ENCODE data around the gene RPS8. TPM values are rescaled to one million over a fixed set of nuclear protein-coding genes. Genes with fewer than 3 reads are reported as not detected.
"Not testable (repeated sequence)": the region's sequence is repeated elsewhere in the genome, so short reads cannot be mapped to it uniquely, and the experiment has no call there.

Gene RPS8
- total and polyA plus RNA-seq, 8 donors: 843 to 1,938 (median 1,366) TPM

GRCh38 chr1:44820328-44821239 is 45.2 kb downstream of the RPS8 start:
- Histone ChIP-seq H3K27ac (peak overlapping the region; percentile 89 to 99 (median 96)), H3K4me3 (peak overlapping the region; percentile 32 to 62 (median 52)), H3K9me3 (no peaks in the 10 kb centered on the region), H3K27me3 (no peaks in the 10 kb centered on the region), H3K36me3 (no peaks in the 10 kb centered on the region), H3K4me1 (no peaks in the 10 kb centered on the region)
- no peak for FAIRE-seq
- peak; percentile 18 to 33 (median 26) for ATAC-seq
- intact Hi-C loops (cut with DNase I): no loop called here
- peak in 3 of 6 donors; percentile 32 to 35 (median 33) for DNase-seq
- TF ChIP-seq CTCF (IDR thresholded peaks at IDR 0.05): no peak
- 20 to 21% methylated on average over 25 of the region's 25 CpGs for WGBS, 2 donors

- TF ChIP-seq CTCF (IDR thresholded peaks at IDR 0.05): no peak
- FAIRE-seq: no peak
- intact Hi-C loops (cut with DNase I): no loop called here
Observed at GRCh38 chr1:44821240-44821715, 45.9 kb downstream of the RPS8 start.

GRCh38 chr1:44822131-44822701 is 46.9 kb downstream of the RPS8 start:
- ATAC-seq (no peak), DNase-seq (peak in 3 of 6 donors; percentile 13 to 71 (median 41)), FAIRE-seq (no peak)
- no peaks in the 10 kb centered on the region for H3K9me3 ChIP-seq
- H3K36me3 ChIP-seq: no peaks in the 10 kb centered on the region
- WGBS, 2 donors: 83 to 87% methylated on average over 6 of the region's 6 CpGs
- H3K4me3 ChIP-seq: no peak overlapping the region
- no peaks in the 10 kb centered on the region for H3K4me1 ChIP-seq
- no peak for TF ChIP-seq CTCF (IDR thresholded peaks at IDR 0.05)
- H3K27me3 ChIP-seq: no peaks in the 10 kb centered on the region
- H3K27ac ChIP-seq: no peak overlapping the region
- intact Hi-C loops (cut with DNase I): no loop called here

More at GRCh38 chr1:44821240-44821715, 45.9 kb downstream of the RPS8 start:
- Histone ChIP-seq H3K27ac (no peak overlapping the region), H3K4me3 (no peak overlapping the region), H3K36me3 (no peaks in the 10 kb centered on the region), H3K9me3 (no peaks in the 10 kb centered on the region), H3K27me3 (no peaks in the 10 kb centered on the region), H3K4me1 (no peaks in the 10 kb centered on the region)
- ATAC-seq (no peak), DNase-seq (peak in 2 of 6 donors; percentile 28 to 52)
- 75 to 88% methylated on average over 9 of the region's 9 CpGs for WGBS, 2 donors

- H3K36me3 ChIP-seq: no peaks in the 10 kb centered on the region
- TF ChIP-seq CTCF (IDR thresholded peaks at IDR 0.05): no peak
- intact Hi-C loops (cut with DNase I): no loop called here
- H3K9me3 ChIP-seq: no peaks in the 10 kb centered on the region
- ATAC-seq: no peak
- H3K4me1 ChIP-seq: no peaks in the 10 kb centered on the region
- no peak overlapping the region for H3K4me3 ChIP-seq
- H3K27ac ChIP-seq: no peak overlapping the region
- WGBS, 2 donors: 84 to 89% methylated on average over 13 to 15 of the region's 15 CpGs
- H3K27me3 ChIP-seq: no peaks in the 10 kb centered on the region
- peak in 3 of 6 donors; percentile 14 to 76 (median 54) for DNase-seq
- no peak for FAIRE-seq
Observed at GRCh38 chr1:44822981-44823451, 47.7 kb downstream of the RPS8 start.

- DNase-seq; FAIRE-seq; H3K4me1 ChIP-seq; ATAC-seq; H3K36me3 ChIP-seq; H3K9me3 ChIP-seq; H3K27ac ChIP-seq; H3K27me3 ChIP-seq; H3K4me3 ChIP-seq; intact Hi-C loops (cut with DNase I): not testable (repeated sequence)
- 93 to 94% methylated on average over 6 of the region's 6 CpGs for WGBS, 2 donors
Observed at GRCh38 chr1:44824392-44824791, 49.1 kb downstream of the RPS8 start.
